T-helper 22 cell (primary cell): ENCODE measurements around the gene TST.

ENCODE experiments used
- DNase-seq: peaks from one replicate; pipeline ENCODE4 v3.0.0-alpha.2; 2020; ENCODE audit warnings: low read depth

TST gene

GRCh38 chr22:37019309-37020191 lies at the start of gene TST, which contains the start of gene MPST:
Gene TST (minus strand): TSS chr22:37019447. CDS start chr22:37018732, 715 bp downstream.
Gene MPST (plus strand): TSS chr22:37019742. CDS start chr22:37019837, 95 bp downstream.
- DNase-seq: no peak

DNA sequence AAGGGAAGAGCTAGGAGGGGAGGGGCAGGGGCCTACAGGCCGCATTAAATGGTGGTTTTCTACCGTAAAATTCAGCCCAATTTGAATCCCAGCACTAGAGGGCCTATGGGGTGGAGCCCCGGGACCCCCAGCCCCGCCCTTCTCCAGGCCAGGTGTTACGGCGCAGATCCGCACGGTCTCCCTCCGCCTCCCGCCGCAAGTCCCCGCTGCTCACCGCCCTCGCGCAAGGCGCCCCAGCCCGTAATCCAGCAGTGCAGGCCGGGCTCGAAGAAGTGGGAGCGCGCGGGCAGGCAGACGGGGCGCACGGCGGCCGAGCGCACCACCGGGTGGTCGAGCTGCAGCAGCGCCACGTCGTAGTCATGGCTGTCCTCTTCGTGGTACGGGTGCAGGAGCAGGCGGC lies 49.6 kb upstream of the TST start:
- DNase-seq: no peak

- no peak for DNase-seq
These were observed 48.2 kb upstream of the TST start for GRCh38 chr22:37067428-37067827.

DNA sequence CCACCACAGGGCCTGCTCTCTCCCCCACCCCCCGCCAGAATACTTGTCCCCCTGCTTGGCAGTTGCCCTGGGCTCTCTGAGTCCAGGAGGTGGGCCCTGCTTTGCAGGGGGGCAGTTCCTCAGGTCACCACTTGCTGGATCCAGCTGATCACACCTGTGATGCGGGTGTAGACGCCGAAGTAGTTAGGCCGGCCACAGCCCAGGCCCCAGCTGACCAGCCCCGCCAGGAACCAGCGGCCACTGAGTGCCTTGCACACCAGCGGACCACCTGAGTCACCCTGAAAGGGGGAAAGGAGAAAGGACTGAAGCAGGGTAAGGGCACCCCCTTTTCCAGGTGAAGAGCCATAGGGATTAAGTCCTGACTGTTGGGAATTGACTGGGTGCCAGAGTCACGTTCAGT lies 46.7 kb upstream of the TST start:
- DNase-seq: no peak

GRCh38 chr22:37065180-37065579 lies 45.9 kb upstream of the TST start:
- no peak for DNase-seq

DNA sequence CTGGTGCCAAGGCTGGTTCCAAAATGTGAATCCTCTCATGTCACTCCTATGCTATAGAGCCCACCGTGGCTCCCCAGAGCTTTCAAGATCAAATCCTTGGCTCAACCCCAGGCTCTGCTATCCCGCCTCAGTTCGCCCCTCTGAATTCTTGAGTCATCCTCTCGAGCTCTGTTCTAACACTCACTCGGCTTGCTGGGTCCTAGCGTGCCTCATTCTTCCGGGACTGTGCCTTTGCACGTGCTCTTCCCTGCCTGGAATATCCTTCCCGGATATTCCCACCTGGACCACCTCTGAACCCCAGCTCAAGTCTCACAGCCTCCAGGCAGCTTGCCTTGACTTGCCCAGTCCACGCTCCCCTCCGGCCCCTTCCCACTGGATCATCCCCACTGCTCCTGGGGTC lies 45.3 kb upstream of the TST start:
- no peak for DNase-seq

DNA sequence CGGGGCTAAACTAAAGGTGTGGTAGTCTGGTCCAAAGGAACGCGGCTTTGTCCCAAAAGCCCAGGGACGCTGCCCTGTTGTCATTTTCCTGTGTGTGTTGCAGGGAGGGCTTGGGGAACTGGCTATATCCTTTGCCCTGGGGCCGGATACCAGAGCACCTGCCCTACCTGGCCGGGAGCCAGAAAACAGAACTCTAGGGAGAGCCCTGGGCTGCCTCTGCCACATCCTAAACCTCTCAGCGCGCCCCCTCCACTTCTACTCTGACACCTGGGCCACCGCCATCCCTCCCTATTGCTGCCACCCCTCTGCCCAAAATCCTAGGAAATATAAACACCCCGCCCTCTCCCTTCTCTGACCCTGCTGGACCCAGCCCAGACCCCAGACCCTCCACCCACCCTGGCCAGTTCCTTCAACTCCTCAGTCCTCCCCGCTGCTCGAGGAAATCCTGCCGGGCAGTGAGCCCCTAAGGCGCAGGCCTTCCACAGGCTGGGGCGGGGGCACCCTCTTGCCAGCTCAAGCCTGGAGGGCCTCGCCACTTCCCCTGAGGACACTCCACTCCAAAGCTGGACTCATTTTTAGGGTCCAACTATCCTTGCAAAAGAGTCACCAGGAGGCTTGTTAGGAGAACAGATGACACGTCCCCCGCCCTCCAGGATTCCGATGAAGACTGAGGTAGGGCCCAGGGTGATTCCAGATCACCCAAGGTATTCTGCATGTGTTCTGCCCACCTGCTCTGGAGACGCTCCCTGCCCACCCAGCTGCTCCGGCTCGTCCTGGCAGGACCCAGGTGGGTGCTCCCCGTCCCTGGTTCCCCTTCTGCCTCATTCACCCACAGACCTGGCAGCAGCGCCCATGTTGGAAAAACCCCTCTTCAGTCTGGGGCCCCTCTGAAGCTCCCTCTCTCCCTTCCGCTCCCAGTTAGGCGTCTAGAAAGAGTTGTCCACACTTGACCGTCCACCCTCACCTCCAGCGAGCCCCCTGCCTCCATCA lies 44.5 kb upstream of the TST start:
- no peak for DNase-seq

DNA sequence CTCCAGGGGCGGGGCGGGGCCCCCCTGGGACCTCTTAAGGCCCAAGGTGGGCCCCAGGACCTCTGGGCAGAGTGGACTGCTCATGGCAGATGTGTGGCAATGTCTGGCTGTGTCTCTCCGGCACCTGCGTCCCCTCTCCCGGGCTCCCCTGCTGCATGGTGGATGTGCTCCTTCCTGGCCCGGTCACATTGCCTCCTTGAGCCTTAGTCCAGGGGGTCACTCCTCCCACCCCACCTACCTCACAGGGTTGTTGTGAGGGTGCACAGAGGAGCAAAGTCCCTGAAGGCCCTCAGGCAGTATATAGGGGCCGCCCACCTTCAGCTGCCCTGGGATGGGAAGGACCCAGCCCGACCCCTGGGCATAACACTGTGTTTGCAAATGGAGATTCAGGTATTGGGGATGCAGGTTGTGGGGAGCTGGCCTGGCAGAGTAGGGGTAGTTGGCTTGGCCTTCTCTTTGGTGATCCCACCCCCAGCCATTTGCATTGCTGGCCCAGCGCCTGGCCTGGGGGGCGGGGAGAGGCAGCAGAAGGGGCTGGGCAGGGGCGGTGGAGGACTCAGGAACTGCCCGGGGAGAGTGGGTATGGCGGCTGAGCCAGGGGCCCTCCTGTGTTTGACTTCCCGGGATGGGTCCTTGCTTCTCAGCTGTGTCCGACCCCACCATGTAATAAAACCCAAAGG lies 43.6 kb upstream of the TST start:
- no peak for DNase-seq

- no peak for DNase-seq
These were observed 43.1 kb upstream of the TST start for GRCh38 chr22:37062376-37062675.

- DNase-seq: no peak
These were observed 42.5 kb upstream of the TST start for GRCh38 chr22:37061611-37062375.

DNA sequence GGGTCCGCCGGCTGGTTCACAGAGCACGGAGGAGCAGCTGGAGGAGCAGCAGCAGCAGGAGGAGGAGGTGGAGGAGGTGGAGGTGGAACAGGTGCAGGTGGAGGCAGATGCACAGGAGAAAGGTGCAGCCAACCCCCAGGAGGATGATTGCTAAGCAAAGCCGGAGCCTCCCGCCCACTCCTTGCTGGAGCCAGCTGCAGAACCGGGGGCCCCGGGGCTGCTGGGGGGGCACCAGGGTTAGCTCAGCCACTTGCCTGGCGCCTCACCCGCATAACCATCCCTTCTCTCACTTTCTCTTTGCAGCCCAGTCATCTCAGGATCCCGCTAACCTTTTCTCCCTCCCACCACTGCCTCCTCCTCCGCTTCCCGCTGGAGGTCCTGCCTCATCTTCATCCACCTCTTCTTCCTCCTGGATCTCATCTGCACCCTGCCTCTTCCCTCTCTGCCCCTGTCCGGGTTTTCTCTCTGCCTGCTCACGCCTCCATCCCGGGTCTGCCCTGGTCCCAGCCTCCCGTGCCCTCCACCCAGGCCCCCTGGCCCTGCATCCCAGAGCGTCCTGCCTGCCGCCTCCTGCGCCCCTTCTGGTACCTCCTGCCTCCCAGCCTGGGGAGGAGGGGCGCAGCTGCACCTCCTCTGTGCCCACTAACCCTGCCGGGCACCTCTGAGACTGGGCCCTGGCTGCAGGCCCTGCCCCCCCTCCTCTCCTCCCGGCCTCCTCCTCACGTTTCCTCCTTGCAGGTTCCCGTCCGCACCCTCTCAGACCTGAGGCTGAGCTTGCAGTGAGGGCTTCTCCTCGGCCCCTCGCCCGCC lies 41.8 kb upstream of the TST start:
- no peak for DNase-seq

DNA sequence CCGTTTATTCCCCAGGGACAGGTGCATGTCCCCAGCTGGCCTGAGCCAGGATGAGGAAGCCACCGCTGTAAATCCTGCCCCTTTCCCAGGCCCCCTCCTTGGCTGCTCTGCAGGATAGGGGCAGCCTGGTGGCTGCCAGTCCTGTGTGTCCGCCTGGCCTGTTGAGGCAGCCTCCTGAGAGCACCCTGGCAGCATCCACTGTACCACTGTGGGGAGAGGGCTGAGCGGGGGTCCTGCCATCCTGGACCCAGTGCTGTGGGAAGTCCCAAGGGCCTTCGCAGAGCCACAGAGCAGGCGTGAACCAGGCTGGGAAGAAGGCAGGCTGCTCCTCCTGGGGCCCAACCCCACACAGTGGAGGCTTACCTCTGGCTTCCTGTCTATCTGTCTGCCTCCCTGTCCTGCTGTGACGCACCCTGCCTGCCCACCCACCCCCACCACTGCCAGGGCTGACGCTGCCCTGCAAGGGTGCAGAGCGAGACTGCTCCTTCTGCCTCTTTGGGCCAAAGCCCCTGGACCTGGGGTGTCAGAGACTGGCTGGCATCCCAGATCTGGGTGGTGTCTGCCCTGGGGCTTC lies 40.7 kb upstream of the TST start:
- DNase-seq: no peak

DNA sequence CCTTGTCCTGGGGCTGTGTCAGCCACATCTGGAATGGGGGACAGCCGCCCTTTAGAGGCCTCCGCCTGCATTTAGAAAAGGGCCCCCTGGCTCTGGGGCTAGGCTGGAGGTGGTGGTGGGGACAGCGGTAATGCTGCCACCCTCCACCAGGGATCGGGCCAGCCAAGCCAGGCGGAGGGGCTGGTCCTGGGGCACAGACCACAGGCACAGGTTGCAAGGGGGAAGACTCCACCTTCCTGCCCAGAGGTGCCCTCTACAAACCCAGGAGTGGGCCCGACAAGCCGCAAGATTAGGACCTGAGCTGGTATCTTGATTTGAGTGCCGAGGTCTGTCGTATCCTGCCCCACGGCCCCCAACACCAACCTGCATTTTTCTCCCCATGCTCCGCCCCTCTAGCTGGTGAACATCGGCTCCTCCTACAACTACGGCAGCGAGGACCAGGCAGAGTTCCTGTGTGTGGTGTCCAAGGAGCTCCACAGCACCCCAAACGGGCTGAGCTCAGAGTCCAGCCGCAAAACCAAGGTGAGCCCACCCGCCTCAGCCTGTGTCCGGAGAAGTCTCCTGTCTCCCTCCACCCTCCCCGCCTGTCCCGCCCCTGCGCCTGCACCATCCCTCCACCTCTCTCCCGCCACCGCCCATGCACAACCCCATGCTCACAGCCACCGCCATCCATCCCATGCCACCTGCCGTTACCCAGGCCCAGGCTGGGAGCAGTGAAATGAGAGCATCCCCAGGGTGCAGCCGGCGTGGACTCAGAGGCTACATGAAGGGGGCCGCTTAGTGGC lies 39.9 kb upstream of the TST start:
- DNase-seq: no peak

- no peak for DNase-seq
These were observed 38.7 kb upstream of the TST start for GRCh38 chr22:37057796-37058510.

DNA sequence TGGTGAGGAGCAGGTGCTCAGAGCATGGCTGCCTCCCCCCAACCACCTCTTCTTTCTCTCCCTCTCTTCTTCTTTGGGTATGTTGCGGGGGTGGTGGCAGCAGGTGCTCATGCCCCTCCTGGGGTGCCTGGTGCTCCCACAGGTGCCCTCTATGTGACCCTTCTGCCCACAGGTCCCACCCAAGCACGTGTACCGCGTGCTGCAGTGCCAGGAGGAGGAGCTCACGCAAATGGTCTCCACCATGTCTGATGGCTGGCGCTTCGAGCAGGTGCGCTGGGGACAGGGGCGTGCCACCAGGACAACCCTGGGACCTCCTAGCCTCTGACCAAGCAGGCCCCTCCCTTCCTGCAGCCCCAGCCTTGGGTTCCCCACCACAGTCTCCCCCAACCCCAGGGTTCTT lies 38.0 kb upstream of the TST start:
- DNase-seq: no peak

- no peak for DNase-seq
These were observed 37.0 kb upstream of the TST start for GRCh38 chr22:37056246-37056645.

GRCh38 chr22:37054600-37055365 lies 35.5 kb upstream of the TST start:
- DNase-seq: no peak

- no peak for DNase-seq
These were observed 34.8 kb upstream of the TST start for GRCh38 chr22:37054056-37054395.
